MM.1S (cell line): ENCODE measurements around the gene PIP5K1C.

ENCODE experiments used
- DNase-seq: peaks from one replicate; pipeline ENCODE4 v3.0.0-alpha.2; 2015
- H2AFZ ChIP-seq: fragments of 300-600 bp; sonication (generic); 2 replicates; pipeline ENCODE4 v1.6.0; 2016; ENCODE audit warnings: antibody characterized with exemption, low read length
- H3F3A ChIP-seq: fragments of 300-600 bp; sonication (generic); 2 replicates; pipeline ENCODE4 v1.6.1; 2016; ENCODE audit warnings: mild to moderate bottlenecking, antibody characterized with exemption, low read length, moderate library complexity, mixed read lengths; ENCODE audit not compliant: insufficient read depth
- H3K27ac ChIP-seq: fragments of 300-600 bp; sonication (generic); 2 replicates; pipeline ENCODE4 v1.5.1; 2016; ENCODE audit warnings: mild to moderate bottlenecking, low read length
- H3K27me3 ChIP-seq: fragments of 300-600 bp; sonication (generic); replicated peaks from 2 replicates; pipeline ENCODE4 v1.6.0; 2016; ENCODE audit warnings: low read length; ENCODE audit not compliant: insufficient read depth
- H3K36me3 ChIP-seq: fragments of 300-600 bp; sonication (generic); replicated peaks from 2 replicates; pipeline ENCODE4 v1.6.1; 2016; ENCODE audit warnings: mild to moderate bottlenecking, low read length, mixed read lengths; ENCODE audit not compliant: insufficient read depth
- H3K4me1 ChIP-seq: fragments of 300-600 bp; sonication (generic); 2 replicates; pipeline ENCODE4 v1.6.1; 2016; ENCODE audit warnings: low read length, mixed read lengths
- H3K4me2 ChIP-seq: fragments of 300-600 bp; sonication (generic); 2 replicates; pipeline ENCODE4 v1.6.0; 2016; ENCODE audit warnings: low read depth, low read length
- H3K4me3 ChIP-seq: fragments of 300-600 bp; sonication (generic); 2 replicates; pipeline ENCODE4 v1.5.1; 2016; ENCODE audit warnings: low read length, mixed read lengths
- H3K79me2 ChIP-seq: fragments of 300-600 bp; sonication (generic); 2 replicates; pipeline ENCODE4 v1.6.1; 2016; ENCODE audit warnings: mixed run types, low read length, mixed read lengths
- H3K9ac ChIP-seq: fragments of 300-600 bp; sonication (generic); 2 replicates; pipeline ENCODE4 v1.6.1; 2016; ENCODE audit warnings: low read length, mixed read lengths
- H3K9me2 ChIP-seq: fragments of 300-600 bp; sonication (generic); replicated peaks from 2 replicates; pipeline ENCODE4 v1.6.1; 2016; ENCODE audit warnings: mild to moderate bottlenecking, low read length, mixed read lengths; ENCODE audit not compliant: insufficient read depth
- H3K9me3 ChIP-seq: fragments of 300-600 bp; sonication (generic); replicated peaks from 2 replicates; pipeline ENCODE4 v1.6.1; 2016; ENCODE audit warnings: mild to moderate bottlenecking, low read length, mixed read lengths; ENCODE audit not compliant: insufficient read depth
- H4K20me1 ChIP-seq: fragments of 300-600 bp; sonication (generic); 2 replicates; pipeline ENCODE4 v1.6.1; 2016; ENCODE audit warnings: mild to moderate bottlenecking, low read length, moderate library complexity, mixed read lengths; ENCODE audit not compliant: insufficient read depth
- EZH2 ChIP-seq: fragments of 300-600 bp; sonication (generic); optimal IDR thresholded peaks from 2 replicates; pipeline ENCODE3; 2017; ENCODE audit warnings: low read depth, mild to moderate bottlenecking, antibody characterized with exemption, low read length, mixed read lengths
- EZH2phosphoT487 ChIP-seq: fragments of 300-600 bp; sonication (generic); IDR thresholded peaks from 2 replicates; pipeline ENCODE4 v1.6.1; 2018; ENCODE audit warnings: antibody characterized with exemption, low read length
- TF ChIP-seq, protein P1 (sequence below): fragments of 300-600 bp; sonication (generic); IDR thresholded peaks from 2 replicates; pipeline ENCODE4 v1.5.1; 2016; ENCODE audit warnings: antibody characterized with exemption, low read length, mixed read lengths

Gene PIP5K1C

GRCh38 chr19:3660493-3661219 is 39.6 kb downstream of the PIP5K1C start:
- no peak overlapping the region for H3K9ac ChIP-seq
- H3K36me3 ChIP-seq, result no peaks in the 10 kb centered on the region
- no peaks in the 10 kb centered on the region for H3K9me2 ChIP-seq
- H3K4me3 ChIP-seq, result no peak overlapping the region
- H3K27ac ChIP-seq, result no peak overlapping the region
- H3K79me2 ChIP-seq, result no peaks in the 10 kb centered on the region
- DNase-seq, result no peak
- H4K20me1 ChIP-seq, result no peaks in the 10 kb centered on the region
- no peak for TF ChIP-seq EZH2phosphoT487
- TF ChIP-seq EZH2, result no peak
- TF ChIP-seq, protein P1, sequence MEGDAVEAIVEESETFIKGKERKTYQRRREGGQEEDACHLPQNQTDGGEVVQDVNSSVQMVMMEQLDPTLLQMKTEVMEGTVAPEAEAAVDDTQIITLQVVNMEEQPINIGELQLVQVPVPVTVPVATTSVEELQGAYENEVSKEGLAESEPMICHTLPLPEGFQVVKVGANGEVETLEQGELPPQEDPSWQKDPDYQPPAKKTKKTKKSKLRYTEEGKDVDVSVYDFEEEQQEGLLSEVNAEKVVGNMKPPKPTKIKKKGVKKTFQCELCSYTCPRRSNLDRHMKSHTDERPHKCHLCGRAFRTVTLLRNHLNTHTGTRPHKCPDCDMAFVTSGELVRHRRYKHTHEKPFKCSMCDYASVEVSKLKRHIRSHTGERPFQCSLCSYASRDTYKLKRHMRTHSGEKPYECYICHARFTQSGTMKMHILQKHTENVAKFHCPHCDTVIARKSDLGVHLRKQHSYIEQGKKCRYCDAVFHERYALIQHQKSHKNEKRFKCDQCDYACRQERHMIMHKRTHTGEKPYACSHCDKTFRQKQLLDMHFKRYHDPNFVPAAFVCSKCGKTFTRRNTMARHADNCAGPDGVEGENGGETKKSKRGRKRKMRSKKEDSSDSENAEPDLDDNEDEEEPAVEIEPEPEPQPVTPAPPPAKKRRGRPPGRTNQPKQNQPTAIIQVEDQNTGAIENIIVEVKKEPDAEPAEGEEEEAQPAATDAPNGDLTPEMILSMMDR, result no peak
- no peak overlapping the region for H2AFZ ChIP-seq
- no peak overlapping the region for H3K4me2 ChIP-seq
- H3K27me3 ChIP-seq, result no peaks in the 10 kb centered on the region
- H3K9me3 ChIP-seq, result no peaks in the 10 kb centered on the region
- no peaks in the 10 kb centered on the region for H3F3A ChIP-seq
- H3K4me1 ChIP-seq, result no peaks in the 10 kb centered on the region

GRCh38 chr19:3659746-3660112 is 40.5 kb downstream of the PIP5K1C start:
- DNase-seq, result no peak
- Histone ChIP-seq H3K9me2 (no peaks in the 10 kb centered on the region), H3K9me3 (no peaks in the 10 kb centered on the region), H3K36me3 (no peaks in the 10 kb centered on the region), H3K4me3 (no peak overlapping the region), H4K20me1 (no peaks in the 10 kb centered on the region), H3K9ac (no peak overlapping the region), H3K27me3 (no peaks in the 10 kb centered on the region), H3K4me2 (no peak overlapping the region), H3F3A (no peaks in the 10 kb centered on the region), H3K4me1 (no peaks in the 10 kb centered on the region), H3K79me2 (no peaks in the 10 kb centered on the region), H2AFZ (no peak overlapping the region), H3K27ac (no peak overlapping the region)
- TF ChIP-seq, protein P1, result no peak
- TF ChIP-seq EZH2phosphoT487 (no peak), EZH2 (no peak)

DNA sequence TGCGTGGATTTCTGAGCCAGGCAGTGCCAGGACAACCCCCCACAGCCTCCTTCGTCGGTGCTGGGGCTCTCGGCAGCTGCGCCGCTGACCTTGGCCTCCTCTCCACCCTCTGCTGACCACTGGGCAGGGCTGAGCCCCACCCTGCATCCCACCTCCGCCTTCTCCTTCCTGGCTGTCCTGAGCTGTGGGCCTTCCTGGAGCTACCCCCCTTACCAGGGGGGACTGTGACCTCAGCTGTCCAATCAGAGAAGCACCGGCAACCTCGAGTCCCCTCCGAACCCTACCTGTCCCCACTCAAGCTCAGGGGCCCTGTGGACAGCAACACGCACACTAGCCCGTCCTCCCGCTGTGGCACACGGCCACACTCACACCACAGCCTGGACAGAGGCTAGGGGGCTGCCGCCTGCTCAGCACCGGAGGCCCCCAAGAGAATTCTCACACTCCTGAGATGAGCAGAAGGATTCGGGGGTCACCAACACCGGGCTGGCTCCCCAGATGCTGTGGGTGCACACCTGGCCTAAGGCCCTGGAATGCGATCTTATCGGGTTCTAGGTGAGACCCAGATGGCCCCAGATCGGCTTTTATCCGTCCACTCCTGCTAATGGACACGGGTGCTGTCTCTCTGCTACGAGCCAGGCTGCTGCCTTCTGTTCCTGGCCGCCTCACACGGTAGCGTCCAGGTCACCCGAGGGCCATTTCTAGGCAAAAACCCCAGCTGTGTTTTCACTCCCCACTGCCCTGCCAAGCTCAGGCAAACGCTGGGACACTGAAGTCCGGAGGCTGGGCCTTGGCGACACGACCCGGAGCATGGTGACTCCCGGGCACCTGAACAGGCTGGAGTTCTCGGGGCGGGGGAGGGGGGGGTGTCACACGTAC is 41.2 kb downstream of the PIP5K1C start:
- H3K4me3 ChIP-seq, result no peak overlapping the region

More for the DNA sequence above, 41.2 kb downstream of the PIP5K1C start:
- Histone ChIP-seq H3K79me2 (no peaks in the 10 kb centered on the region), H3K36me3 (no peaks in the 10 kb centered on the region), H4K20me1 (no peaks in the 10 kb centered on the region), H3K4me1 (no peaks in the 10 kb centered on the region), H3K9me2 (no peaks in the 10 kb centered on the region), H3K9ac (no peak overlapping the region), H2AFZ (no peak overlapping the region), H3F3A (no peaks in the 10 kb centered on the region), H3K4me2 (no peak overlapping the region), H3K27ac (no peak overlapping the region), H3K9me3 (no peaks in the 10 kb centered on the region), H3K27me3 (no peaks in the 10 kb centered on the region)
- TF ChIP-seq EZH2phosphoT487, result no peak
- DNase-seq, result no peak
